22Rv1 (cell line): ENCODE data around the gene SPEF2.

ENCODE experiments used
- ZFX ChIP-seq: fragments of 450-650 bp; IDR thresholded peaks from 2 replicates; pipeline ENCODE4 v1.6.1; 2017; ENCODE audit warnings: antibody characterized with exemption, borderline replicate concordance
- TF ChIP-seq, protein P1 (sequence below): fragments of 450-650 bp; IDR thresholded peaks from 2 replicates; pipeline ENCODE4 v1.5.1; 2017; ENCODE audit warnings: mild to moderate bottlenecking

GRCh38 chr5:35587419-35587818, 30.2 kb upstream of the SPEF2 start:
- TF ChIP-seq, protein P1, sequence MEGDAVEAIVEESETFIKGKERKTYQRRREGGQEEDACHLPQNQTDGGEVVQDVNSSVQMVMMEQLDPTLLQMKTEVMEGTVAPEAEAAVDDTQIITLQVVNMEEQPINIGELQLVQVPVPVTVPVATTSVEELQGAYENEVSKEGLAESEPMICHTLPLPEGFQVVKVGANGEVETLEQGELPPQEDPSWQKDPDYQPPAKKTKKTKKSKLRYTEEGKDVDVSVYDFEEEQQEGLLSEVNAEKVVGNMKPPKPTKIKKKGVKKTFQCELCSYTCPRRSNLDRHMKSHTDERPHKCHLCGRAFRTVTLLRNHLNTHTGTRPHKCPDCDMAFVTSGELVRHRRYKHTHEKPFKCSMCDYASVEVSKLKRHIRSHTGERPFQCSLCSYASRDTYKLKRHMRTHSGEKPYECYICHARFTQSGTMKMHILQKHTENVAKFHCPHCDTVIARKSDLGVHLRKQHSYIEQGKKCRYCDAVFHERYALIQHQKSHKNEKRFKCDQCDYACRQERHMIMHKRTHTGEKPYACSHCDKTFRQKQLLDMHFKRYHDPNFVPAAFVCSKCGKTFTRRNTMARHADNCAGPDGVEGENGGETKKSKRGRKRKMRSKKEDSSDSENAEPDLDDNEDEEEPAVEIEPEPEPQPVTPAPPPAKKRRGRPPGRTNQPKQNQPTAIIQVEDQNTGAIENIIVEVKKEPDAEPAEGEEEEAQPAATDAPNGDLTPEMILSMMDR: no peak
- TF ChIP-seq ZFX: no peak
